Mucosa of rectum (tissue), 2 donors: ENCODE data around the gene ARHGAP45.

Source experiments
- H3K27ac ChIP-seq, 2 donors: one replicate each; pipeline ENCODE4 v1.7.0; 2013; ENCODE audit warnings: inconsistent platforms in 2 of 2, low read depth in 2 of 2, low read length in 2 of 2
- H3K27me3 ChIP-seq, 2 donors: one replicate each; pipeline ENCODE4 v1.7.0; 2013; ENCODE audit warnings: low read length in 2 of 2; ENCODE audit not compliant: control insufficient read depth in 2 of 2, insufficient read depth in 2 of 2
- H3K36me3 ChIP-seq, 2 donors: one replicate each; pipeline ENCODE4 v1.7.0; 2013; ENCODE audit warnings: low read length in 2 of 2; ENCODE audit not compliant: control insufficient read depth in 2 of 2, insufficient read depth in 2 of 2
- H3K4me1 ChIP-seq, 2 donors: one replicate each; pipeline ENCODE4 v1.7.0; 2013; ENCODE audit warnings: low read length in 2 of 2, mild to moderate bottlenecking in 1 of 2; ENCODE audit not compliant: control insufficient read depth in 2 of 2, insufficient read depth in 2 of 2
- H3K4me3 ChIP-seq, 2 donors: one replicate each; pipeline ENCODE4 v1.7.0; 2013; ENCODE audit warnings: low read length in 2 of 2
- H3K9ac ChIP-seq, 2 donors: one replicate each; pipeline ENCODE4 v1.7.0; 2013; ENCODE audit warnings: low read length in 2 of 2, low read depth in 1 of 2, mild to moderate bottlenecking in 1 of 2
- H3K9me3 ChIP-seq, 2 donors: one replicate each; pipeline ENCODE4 v1.7.0; 2013; ENCODE audit warnings: low read length in 2 of 2; ENCODE audit not compliant: control insufficient read depth in 2 of 2
- donor health status: healthy.
- donor health status: Normal muscosa, but diverticular disease.

The ARHGAP45 gene

DNA sequence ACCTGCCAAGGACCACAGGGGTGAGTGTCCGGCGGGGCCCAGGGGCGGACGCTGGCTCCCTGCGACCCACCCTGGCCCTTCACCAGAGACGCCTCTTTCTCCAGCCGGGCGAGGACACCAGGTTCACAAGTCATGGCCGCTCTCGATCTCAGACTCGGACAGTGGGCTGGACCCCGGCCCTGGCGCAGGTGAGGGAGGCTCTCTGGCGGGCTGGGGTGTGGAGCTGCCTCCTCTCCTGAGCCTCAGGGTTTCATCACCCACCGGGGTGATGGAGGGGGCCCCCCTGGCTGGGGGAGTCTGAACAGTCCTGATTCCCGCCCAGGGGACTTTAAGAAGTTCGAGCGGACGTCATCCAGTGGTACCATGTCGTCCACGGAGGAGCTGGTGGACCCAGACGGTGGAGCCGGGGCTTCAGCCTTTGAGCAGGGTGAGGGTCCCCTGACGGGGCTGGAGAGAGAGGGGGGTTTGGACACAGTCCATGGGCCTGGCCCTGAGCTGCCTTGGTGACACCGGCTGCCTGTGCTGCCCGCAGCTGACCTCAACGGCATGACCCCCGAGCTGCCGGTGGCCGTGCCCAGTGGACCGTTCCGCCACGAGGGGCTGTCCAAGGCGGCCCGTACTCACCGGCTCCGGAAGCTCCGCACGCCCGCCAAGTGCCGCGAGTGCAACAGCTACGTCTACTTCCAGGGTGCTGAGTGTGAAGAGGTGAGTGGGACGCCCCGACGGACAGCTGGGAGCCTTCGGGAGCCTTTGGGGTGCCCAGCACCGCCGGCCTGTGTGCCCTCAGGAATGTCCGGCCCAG is 13.6 kb downstream of the ARHGAP45 start:
- Histone ChIP-seq H3K9me3 (no peaks in the 10 kb centered on the region), H3K4me3 (no peak overlapping the region)

DNA sequence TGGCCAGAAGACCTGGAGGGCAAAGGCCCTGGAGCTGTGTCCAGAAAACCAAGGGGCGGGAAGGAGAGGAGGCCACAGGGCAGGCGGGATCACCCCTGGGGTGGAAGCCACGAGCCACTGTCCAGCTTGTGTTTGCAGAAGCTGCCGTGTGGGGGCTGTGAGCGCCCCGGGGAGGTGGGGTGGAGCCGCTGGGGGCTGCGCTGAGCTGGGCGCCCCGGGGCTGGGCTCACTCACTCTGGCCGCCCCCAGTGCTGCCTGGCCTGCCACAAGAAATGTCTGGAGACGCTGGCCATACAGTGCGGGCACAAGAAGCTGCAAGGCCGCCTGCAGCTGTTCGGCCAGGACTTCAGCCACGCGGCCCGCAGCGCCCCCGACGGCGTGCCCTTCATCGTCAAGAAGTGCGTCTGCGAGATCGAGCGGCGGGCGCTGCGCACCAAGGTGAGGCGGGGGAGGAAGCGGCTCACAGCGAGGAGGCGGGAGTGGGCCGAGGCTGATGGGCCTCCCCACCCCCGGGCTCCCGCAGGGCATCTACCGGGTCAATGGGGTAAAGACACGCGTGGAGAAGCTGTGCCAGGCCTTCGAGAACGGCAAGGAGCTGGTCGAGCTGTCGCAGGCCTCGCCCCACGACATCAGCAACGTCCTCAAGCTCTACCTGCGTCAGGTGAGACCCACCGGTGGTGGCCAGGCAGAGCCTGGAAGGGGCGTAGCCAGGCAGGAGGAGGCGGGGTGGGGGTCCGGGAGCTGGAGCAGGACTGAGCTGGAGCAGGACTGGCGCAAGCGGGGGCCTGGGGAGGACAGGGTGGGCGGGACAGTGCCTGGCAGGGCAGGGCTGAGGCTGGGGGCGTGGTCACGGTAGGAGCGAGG is 14.6 kb downstream of the ARHGAP45 start:
- Histone ChIP-seq H3K9ac (peak overlapping the region in 1 of 2 donors; percentile 43), H3K27me3 (peaks cover 0 to 2% of the 10 kb centered on the region in 2 donors), H3K4me1 (peaks cover 20 to 26% of the 10 kb centered on the region in 2 donors), H3K27ac (peak overlapping the region; percentile 67), H3K4me3 (peak overlapping the region; percentile 27 to 48), H3K36me3 (peaks cover 17 to 22% of the 10 kb centered on the region in 2 donors), H3K9me3 (no peaks in the 10 kb centered on the region)

More for the DNA sequence above, 13.6 kb downstream of the ARHGAP45 start:
- Histone ChIP-seq H3K27ac (no peak overlapping the region), H3K9ac (no peak overlapping the region), H3K27me3 (peaks cover 0 to 2% of the 10 kb centered on the region in 2 donors), H3K4me1 (peaks cover 26 to 33% of the 10 kb centered on the region in 2 donors), H3K36me3 (peaks cover 14 to 16% of the 10 kb centered on the region in 2 donors)

DNA sequence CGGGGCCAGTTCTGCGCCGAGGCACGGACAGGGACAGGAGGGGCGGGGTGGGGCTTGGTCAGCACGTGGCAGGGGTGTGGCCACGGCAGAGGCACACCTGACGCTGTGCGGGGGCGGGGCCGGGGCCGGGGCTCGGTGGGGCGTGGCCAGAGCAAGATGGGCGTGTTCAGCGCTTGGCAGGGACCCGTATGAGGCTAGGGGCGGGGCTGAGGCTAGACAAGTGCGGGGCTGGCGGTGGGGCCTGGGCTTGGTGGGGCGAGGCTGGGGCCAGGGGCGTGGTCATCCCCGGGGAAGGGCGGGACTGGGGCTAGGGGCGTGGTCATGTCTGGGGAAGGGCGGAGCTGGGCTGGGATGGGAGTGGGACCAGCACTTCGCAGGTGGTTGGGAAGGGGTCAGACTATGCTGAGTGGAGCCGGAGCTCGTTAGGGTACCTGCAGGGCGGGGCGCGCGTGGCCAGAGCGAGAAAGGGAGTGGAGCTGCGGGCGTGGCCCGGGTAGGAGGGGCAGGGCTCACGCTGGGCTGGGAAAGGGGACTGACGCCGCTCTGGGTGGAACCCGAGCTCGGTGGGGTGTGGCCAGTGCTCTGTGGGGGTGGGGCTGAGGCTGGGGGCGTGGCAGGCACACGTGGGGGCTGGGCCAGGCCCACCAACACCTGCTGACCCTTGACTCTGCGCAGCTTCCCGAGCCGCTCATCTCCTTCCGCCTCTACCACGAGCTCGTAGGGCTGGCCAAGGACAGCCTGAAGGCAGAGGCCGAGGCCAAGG is 15.4 kb downstream of the ARHGAP45 start:
- no peaks in the 10 kb centered on the region for H3K9me3 ChIP-seq
- peaks cover 17 to 22% of the 10 kb centered on the region in 2 donors for H3K4me1 ChIP-seq
- peaks cover 22 to 23% of the 10 kb centered on the region in 2 donors for H3K36me3 ChIP-seq
- peak overlapping the region; percentile 52 to 62 for H3K4me3 ChIP-seq
- peak overlapping the region; percentile 88 to 92 for H3K27ac ChIP-seq
- peak overlapping the region; percentile 47 to 75 for H3K9ac ChIP-seq
- peaks cover 0 to 2% of the 10 kb centered on the region in 2 donors for H3K27me3 ChIP-seq

DNA sequence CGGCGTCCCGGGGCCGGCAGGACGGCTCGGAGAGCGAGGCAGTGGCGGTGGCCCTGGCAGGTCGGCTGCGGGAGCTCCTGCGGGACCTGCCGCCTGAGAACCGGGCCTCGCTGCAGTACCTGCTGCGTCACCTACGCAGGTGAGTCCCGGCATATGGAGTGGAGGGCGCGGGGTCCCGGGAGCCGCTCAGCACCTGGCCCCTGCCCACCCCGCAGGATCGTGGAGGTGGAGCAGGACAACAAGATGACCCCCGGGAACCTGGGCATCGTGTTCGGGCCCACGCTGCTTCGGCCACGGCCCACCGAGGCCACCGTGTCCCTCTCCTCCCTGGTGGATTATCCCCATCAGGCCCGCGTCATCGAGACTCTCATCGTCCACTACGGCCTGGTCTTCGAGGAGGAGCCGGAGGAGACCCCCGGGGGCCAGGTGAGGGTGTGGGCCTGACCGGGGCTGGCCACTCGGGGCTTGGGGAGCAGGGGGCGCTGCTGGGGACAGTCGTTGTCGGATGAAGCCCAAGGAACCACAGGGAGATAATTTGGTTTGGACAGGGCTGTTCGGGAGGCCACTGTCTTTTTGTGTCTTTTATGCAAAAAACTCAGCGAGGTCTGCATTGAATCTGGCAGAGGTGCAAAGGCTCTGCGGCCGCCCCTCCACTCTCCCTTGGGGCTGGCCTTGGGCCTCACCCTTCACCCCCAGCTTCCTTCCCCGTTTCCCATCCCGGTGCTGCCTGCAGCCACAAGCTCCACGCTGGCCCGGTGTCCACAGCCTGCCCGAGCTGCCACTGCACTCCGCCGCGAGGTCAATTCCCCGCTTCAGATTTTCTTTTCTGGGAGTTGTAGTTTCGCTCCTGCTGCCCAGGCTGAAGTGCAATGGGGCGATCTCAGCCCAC is 16.2 kb downstream of the ARHGAP45 start:
- H3K27me3 ChIP-seq: peaks cover 0 to 2% of the 10 kb centered on the region in 2 donors
- H3K9ac ChIP-seq: peak overlapping the region; percentile 47 to 75
- peak overlapping the region; percentile 52 to 62 for H3K4me3 ChIP-seq
- H3K27ac ChIP-seq: peak overlapping the region; percentile 88 to 92
- no peaks in the 10 kb centered on the region for H3K9me3 ChIP-seq
- H3K36me3 ChIP-seq: peaks cover 22 to 31% of the 10 kb centered on the region in 2 donors
- H3K4me1 ChIP-seq: peaks cover 14 to 19% of the 10 kb centered on the region in 2 donors

DNA sequence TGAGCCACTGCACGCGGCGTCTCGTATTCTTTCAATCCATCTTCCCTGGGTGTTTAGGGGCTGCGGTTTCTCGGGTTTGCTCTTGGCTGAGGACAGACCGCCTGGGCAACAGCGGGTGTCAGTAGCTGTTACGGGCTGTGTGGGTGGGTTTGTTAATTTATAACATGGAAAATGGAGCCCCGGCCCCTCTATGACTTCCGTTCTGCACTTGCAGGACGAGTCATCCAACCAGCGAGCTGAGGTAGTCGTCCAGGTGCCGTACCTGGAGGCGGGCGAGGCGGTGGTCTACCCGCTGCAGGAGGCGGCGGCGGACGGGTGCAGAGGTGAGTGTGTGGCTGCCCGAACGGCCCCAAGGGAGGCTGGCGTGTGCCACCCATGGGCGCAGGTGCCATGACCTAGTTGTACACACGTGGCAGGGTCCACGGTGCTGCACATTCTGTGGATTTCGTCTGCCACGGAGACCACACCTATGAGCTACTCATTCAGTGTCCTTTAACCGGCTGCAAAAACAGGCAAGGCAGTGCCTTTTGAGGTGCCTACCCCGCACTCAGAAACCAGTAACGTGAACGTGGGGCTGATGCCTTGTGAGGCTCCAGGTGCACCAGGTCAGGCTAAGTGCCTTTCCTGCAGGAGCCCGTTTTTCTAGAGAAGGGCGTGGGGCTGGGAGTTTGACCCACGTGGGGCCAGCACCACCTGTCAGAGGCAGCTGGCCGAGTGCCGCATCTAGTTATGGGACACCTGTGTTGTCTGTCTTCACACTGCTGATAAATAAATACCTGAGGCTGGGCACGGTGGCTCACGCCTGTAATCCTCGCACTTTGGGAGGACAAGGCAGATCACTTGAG is 17.3 kb downstream of the ARHGAP45 start:
- H3K9me3 ChIP-seq: no peaks in the 10 kb centered on the region
- peaks cover 20 to 22% of the 10 kb centered on the region in 2 donors for H3K4me1 ChIP-seq
- peaks cover 22 to 33% of the 10 kb centered on the region in 2 donors for H3K36me3 ChIP-seq
- H3K27ac ChIP-seq: no peak overlapping the region
- H3K27me3 ChIP-seq: peaks cover 0 to 2% of the 10 kb centered on the region in 2 donors
- H3K4me3 ChIP-seq: no peak overlapping the region
- no peak overlapping the region for H3K9ac ChIP-seq

DNA sequence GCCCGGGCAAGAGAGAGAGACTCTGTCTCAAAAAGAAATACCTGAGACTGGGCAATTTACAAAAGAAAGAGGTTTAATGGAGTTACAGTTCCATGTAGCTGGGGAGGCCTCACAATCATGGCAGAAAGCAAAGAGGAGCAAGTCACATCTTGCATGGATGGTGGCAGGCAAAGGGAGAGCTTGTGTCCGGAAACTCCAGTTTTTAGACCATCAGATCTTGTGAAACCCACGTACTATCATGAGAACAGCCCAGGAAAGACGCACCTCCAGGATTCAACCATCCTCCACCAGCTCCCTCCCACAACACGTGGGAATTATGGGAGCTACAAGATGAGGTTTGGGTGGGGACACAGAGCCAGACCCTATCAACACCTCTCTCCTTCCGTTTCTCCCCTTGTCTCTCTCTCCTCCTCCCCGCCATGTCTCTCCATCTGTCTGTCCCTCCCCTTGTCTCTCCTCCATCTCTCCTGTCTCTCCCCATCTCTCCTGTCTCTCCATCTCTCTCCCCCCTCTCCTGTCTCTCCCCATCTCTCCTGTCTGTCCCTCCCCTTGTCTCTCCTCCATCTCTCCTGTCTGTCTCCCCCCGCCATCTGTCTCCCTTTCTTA is 18.2 kb downstream of the ARHGAP45 start:
- Histone ChIP-seq H3K9ac (no peak overlapping the region), H3K36me3 (peaks cover 26 to 31% of the 10 kb centered on the region in 2 donors), H3K4me1 (peaks cover 22% of the 10 kb centered on the region in 2 donors)

DNA sequence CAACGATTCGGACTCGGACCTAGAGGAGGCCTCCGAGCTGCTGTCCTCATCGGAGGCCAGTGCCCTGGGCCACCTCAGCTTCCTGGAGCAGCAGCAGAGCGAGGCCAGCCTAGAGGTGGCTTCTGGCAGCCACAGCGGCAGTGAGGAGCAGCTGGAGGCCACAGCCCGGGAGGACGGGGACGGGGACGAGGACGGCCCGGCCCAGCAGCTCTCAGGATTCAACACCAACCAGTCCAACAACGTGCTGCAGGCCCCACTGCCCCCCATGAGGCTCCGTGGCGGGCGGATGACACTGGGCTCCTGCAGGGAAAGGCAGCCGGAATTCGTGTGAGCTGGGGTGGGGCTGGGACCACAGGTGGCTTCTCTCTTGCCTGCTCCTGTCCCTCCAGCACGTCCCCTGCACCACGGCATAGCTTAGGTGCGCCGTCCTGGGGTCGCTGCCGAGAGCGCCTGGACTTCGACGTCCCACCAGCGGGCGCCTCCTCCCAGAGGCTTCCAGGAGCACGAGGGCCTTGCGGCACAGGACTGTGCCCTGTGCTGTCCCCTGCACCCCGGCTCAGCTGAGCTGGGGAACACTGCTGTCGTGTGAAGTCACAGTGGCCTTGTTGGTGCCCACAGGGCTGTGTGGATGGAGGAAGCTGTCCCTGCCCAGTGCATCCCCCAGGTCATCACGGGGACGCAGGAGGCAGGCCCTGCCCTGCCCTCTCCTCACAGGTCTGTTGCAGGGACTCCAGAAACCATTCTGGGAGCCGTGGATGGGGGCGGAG is 18.9 kb downstream of the ARHGAP45 start:
- H3K9me3 ChIP-seq: no peaks in the 10 kb centered on the region
- peaks cover 24 to 34% of the 10 kb centered on the region in 2 donors for H3K36me3 ChIP-seq
- H3K27ac ChIP-seq: no peak overlapping the region
- peaks cover 0 to 2% of the 10 kb centered on the region in 2 donors for H3K27me3 ChIP-seq
- H3K4me3 ChIP-seq: no peak overlapping the region
- no peak overlapping the region for H3K9ac ChIP-seq
- peaks cover 22% of the 10 kb centered on the region in 2 donors for H3K4me1 ChIP-seq

More for the DNA sequence above, 18.2 kb downstream of the ARHGAP45 start:
- Histone ChIP-seq H3K9me3 (no peaks in the 10 kb centered on the region), H3K27ac (no peak overlapping the region), H3K4me3 (no peak overlapping the region), H3K27me3 (peaks cover 0 to 2% of the 10 kb centered on the region in 2 donors)

DNA sequence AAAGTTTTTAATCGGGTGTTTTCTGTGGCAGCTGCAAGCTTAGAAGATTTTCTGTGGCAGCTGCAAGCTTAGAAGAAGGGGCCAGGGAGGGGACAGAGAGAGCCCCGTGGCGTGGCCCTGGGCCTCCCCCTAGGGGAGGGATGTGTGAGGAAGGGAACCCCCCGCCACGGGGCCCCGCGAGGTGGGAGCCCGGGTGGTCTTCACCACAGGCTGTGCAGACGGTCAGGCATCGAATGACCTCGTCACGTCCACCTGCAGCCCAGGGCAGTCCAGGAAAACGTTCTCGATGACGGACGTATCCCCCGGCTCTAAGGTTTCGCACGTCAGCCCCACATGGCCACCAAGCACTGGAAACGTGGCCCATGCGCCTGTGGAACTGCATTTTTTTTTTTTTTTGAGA is 19.6 kb downstream of the ARHGAP45 start:
- peaks cover 26 to 37% of the 10 kb centered on the region in 2 donors for H3K36me3 ChIP-seq
- no peaks in the 10 kb centered on the region for H3K9me3 ChIP-seq
- H3K27me3 ChIP-seq: peaks cover 0 to 2% of the 10 kb centered on the region in 2 donors
- H3K4me3 ChIP-seq: no peak overlapping the region
- H3K27ac ChIP-seq: no peak overlapping the region
- H3K4me1 ChIP-seq: peaks cover 21% of the 10 kb centered on the region in 2 donors
- H3K9ac ChIP-seq: no peak overlapping the region
